ENCODE results near the gene RBKS.

RBKS gene

GRCh38 chr2:27914805-27915175 lies 24.6 kb upstream of the RBKS start:
- H3K4me1 Mint-ChIP-seq = peaks cover 5% of the 10 kb centered on the region
- H3K4me3 Mint-ChIP-seq = no peak overlapping the region
- H3K36me3 Mint-ChIP-seq = peaks cover 9% of the 10 kb centered on the region
- no peaks in the 10 kb centered on the region for H3K9me3 Mint-ChIP-seq
- no peak overlapping the region for H3K27ac Mint-ChIP-seq
- CTCF ChIA-PET = no interaction called here
- DNase-seq = no peak
- no peaks in the 10 kb centered on the region for H3K27me3 Mint-ChIP-seq

GRCh38 chr2:27914041-27914804 lies 24.0 kb upstream of the RBKS start:
- CTCF ChIA-PET = no interaction called here
- no peak overlapping the region for H3K27ac Mint-ChIP-seq

GRCh38 chr2:27912512-27912911 lies 22.3 kb upstream of the RBKS start:
- Mint-ChIP-seq H3K9me3 (no peaks in the 10 kb centered on the region), H3K27me3 (no peaks in the 10 kb centered on the region), H3K36me3 (peaks cover 10% of the 10 kb centered on the region), H3K27ac (no peak overlapping the region), H3K4me1 (peaks cover 7% of the 10 kb centered on the region), H3K4me3 (no peak overlapping the region)
- no peak for DNase-seq
- CTCF ChIA-PET = no interaction called here

More at GRCh38 chr2:27914041-27914804, 24.0 kb upstream of the RBKS start:
- no peak for DNase-seq
- H3K36me3 Mint-ChIP-seq = peaks cover 7% of the 10 kb centered on the region
- H3K4me3 Mint-ChIP-seq = no peak overlapping the region
- H3K27me3 Mint-ChIP-seq = no peaks in the 10 kb centered on the region
- H3K4me1 Mint-ChIP-seq = peaks cover 5% of the 10 kb centered on the region
- no peaks in the 10 kb centered on the region for H3K9me3 Mint-ChIP-seq

GRCh38 chr2:27911458-27912210 lies 21.4 kb upstream of the RBKS start:
- Mint-ChIP-seq H3K27ac (no peak overlapping the region), H3K4me3 (no peak overlapping the region), H3K4me1 (peaks cover 7% of the 10 kb centered on the region), H3K27me3 (no peaks in the 10 kb centered on the region), H3K9me3 (no peaks in the 10 kb centered on the region), H3K36me3 (peaks cover 16% of the 10 kb centered on the region)
- no peak for DNase-seq
- CTCF ChIA-PET = no interaction called here

- CTCF ChIA-PET = interaction anchor here (0.9 kb wide), 1 partner anchor 11 kb away, joined by 3 read pairs; no protein-coding TSS in a partner anchor
- H3K9me3 Mint-ChIP-seq = no peaks in the 10 kb centered on the region
- peaks cover 7% of the 10 kb centered on the region for H3K4me1 Mint-ChIP-seq
- peaks cover 22% of the 10 kb centered on the region for H3K36me3 Mint-ChIP-seq
- no peak overlapping the region for H3K27ac Mint-ChIP-seq
- no peak overlapping the region for H3K4me3 Mint-ChIP-seq
- no peaks in the 10 kb centered on the region for H3K27me3 Mint-ChIP-seq
- DNase-seq = no peak
These were observed 19.7 kb upstream of the RBKS start for GRCh38 chr2:27909901-27910300.

GRCh38 chr2:27907547-27907946 lies 17.4 kb upstream of the RBKS start:
- Mint-ChIP-seq H3K36me3 (peaks cover 39% of the 10 kb centered on the region), H3K27me3 (no peaks in the 10 kb centered on the region), H3K4me3 (no peak overlapping the region), H3K4me1 (peaks cover 7% of the 10 kb centered on the region), H3K27ac (no peak overlapping the region), H3K9me3 (no peaks in the 10 kb centered on the region)
- CTCF ChIA-PET = no interaction called here
- no peak for DNase-seq

GRCh38 chr2:27906074-27906473 lies 15.9 kb upstream of the RBKS start:
- H3K27ac Mint-ChIP-seq = no peak overlapping the region
- H3K27me3 Mint-ChIP-seq = no peaks in the 10 kb centered on the region
- H3K4me3 Mint-ChIP-seq = no peak overlapping the region
- H3K9me3 Mint-ChIP-seq = no peaks in the 10 kb centered on the region
- peaks cover 46% of the 10 kb centered on the region for H3K36me3 Mint-ChIP-seq
- peaks cover 13% of the 10 kb centered on the region for H3K4me1 Mint-ChIP-seq
- DNase-seq = no peak
- CTCF ChIA-PET = no interaction called here

GRCh38 chr2:27904405-27904665 lies 14.1 kb upstream of the RBKS start:
- peaks cover 55% of the 10 kb centered on the region for H3K36me3 Mint-ChIP-seq
- no peak overlapping the region for H3K27ac Mint-ChIP-seq
- H3K9me3 Mint-ChIP-seq = no peaks in the 10 kb centered on the region
- no peak for DNase-seq
- H3K4me3 Mint-ChIP-seq = no peak overlapping the region
- H3K4me1 Mint-ChIP-seq = peaks cover 17% of the 10 kb centered on the region
- CTCF ChIA-PET = no interaction called here
- H3K27me3 Mint-ChIP-seq = no peaks in the 10 kb centered on the region

- no peak for DNase-seq
- no peak overlapping the region for H3K27ac Mint-ChIP-seq
- CTCF ChIA-PET = no interaction called here
- peaks cover 55% of the 10 kb centered on the region for H3K36me3 Mint-ChIP-seq
- H3K9me3 Mint-ChIP-seq = no peaks in the 10 kb centered on the region
- H3K4me3 Mint-ChIP-seq = no peak overlapping the region
- H3K4me1 Mint-ChIP-seq = peaks cover 17% of the 10 kb centered on the region
- H3K27me3 Mint-ChIP-seq = no peaks in the 10 kb centered on the region
These were observed 13.6 kb upstream of the RBKS start for GRCh38 chr2:27903649-27904404.

GRCh38 chr2:27903018-27903417 lies 12.8 kb upstream of the RBKS start:
- no peak overlapping the region for H3K4me3 Mint-ChIP-seq

GRCh38 chr2:27902098-27902497 lies 11.9 kb upstream of the RBKS start:
- H3K36me3 Mint-ChIP-seq = peaks cover 60% of the 10 kb centered on the region
- peaks cover 26% of the 10 kb centered on the region for H3K4me1 Mint-ChIP-seq
- H3K27me3 Mint-ChIP-seq = no peaks in the 10 kb centered on the region
- no peak for DNase-seq
- CTCF ChIA-PET = no interaction called here
- H3K4me3 Mint-ChIP-seq = no peak overlapping the region
- no peak overlapping the region for H3K27ac Mint-ChIP-seq
- no peaks in the 10 kb centered on the region for H3K9me3 Mint-ChIP-seq

More at GRCh38 chr2:27903018-27903417, 12.8 kb upstream of the RBKS start:
- no peaks in the 10 kb centered on the region for H3K9me3 Mint-ChIP-seq
- peaks cover 17% of the 10 kb centered on the region for H3K4me1 Mint-ChIP-seq
- no peak for DNase-seq
- no peak overlapping the region for H3K27ac Mint-ChIP-seq
- CTCF ChIA-PET = no interaction called here
- peaks cover 56% of the 10 kb centered on the region for H3K36me3 Mint-ChIP-seq
- no peaks in the 10 kb centered on the region for H3K27me3 Mint-ChIP-seq

- Mint-ChIP-seq H3K27ac (no peak overlapping the region), H3K4me1 (peaks cover 33% of the 10 kb centered on the region), H3K4me3 (no peak overlapping the region), H3K9me3 (no peaks in the 10 kb centered on the region), H3K36me3 (peaks cover 60% of the 10 kb centered on the region), H3K27me3 (no peaks in the 10 kb centered on the region)
- no peak for DNase-seq
- CTCF ChIA-PET = no interaction called here
These were observed 11.0 kb upstream of the RBKS start for GRCh38 chr2:27901234-27901633.

GRCh38 chr2:27897717-27898116 lies 7.5 kb upstream of the RBKS start:
- CTCF ChIA-PET = no interaction called here
- Mint-ChIP-seq H3K27ac (no peak overlapping the region), H3K36me3 (peaks cover 62% of the 10 kb centered on the region), H3K4me3 (no peak overlapping the region), H3K4me1 (peaks cover 49% of the 10 kb centered on the region), H3K27me3 (no peaks in the 10 kb centered on the region), H3K9me3 (no peaks in the 10 kb centered on the region)
- no peak for DNase-seq

GRCh38 chr2:27893006-27893405 lies 2.8 kb upstream of the RBKS start:
- DNase-seq = no peak

GRCh38 chr2:27891673-27892105 lies 1.5 kb upstream of the RBKS start:
- CTCF ChIA-PET = no interaction called here
- Mint-ChIP-seq H3K4me3 (peak overlapping the region; percentile 91), H3K4me1 (peaks cover 61% of the 10 kb centered on the region)

More at GRCh38 chr2:27893006-27893405, 2.8 kb upstream of the RBKS start:
- Mint-ChIP-seq H3K27me3 (peaks cover 12% of the 10 kb centered on the region), H3K4me1 (peaks cover 75% of the 10 kb centered on the region), H3K9me3 (no peaks in the 10 kb centered on the region), H3K27ac (peak overlapping the region; percentile 46), H3K4me3 (no peak overlapping the region), H3K36me3 (peaks cover 46% of the 10 kb centered on the region)
- CTCF ChIA-PET = no interaction called here

More at GRCh38 chr2:27891673-27892105, 1.5 kb upstream of the RBKS start:
- Mint-ChIP-seq H3K9me3 (no peaks in the 10 kb centered on the region), H3K27ac (peak overlapping the region; percentile 99), H3K27me3 (peaks cover 12% of the 10 kb centered on the region), H3K36me3 (peaks cover 36% of the 10 kb centered on the region)
- no peak for DNase-seq

Data from activated naive CD4-positive, alpha-beta T cell treated with anti-CD3 and anti-CD28 coated beads, Interleukin-2, amount 10 ng/mL, durations not matched to agents 7 days and 5 days (primary cell).